ENCODE data around the gene DCUN1D2. TPM values are rescaled to one million over a fixed set of nuclear protein-coding genes. Genes with fewer than 3 reads are reported as not detected.
A peak's percentile ranks its signal among the peaks of the same experiment; 100 is the strongest.

The DCUN1D2 gene
- total and polyA plus RNA-seq, 10 of the 15 experiments (the other 5 are each of a cell fraction or from before 2014, with no cell fraction given) = 2.5 to 23.6 (median 9.3) TPM

- TF ChIP-seq ZNF592 (IDR thresholded peaks at IDR 0.05) (0 out of 2 replicates have a peak, but pooled peaks have one; percentile 24), EGR1 (IDR thresholded peaks at IDR 0.05; ENCODE audit: borderline replicate concordance in 1 of 2, low read depth in 2 of 2, low read length in 2 of 2) (peak in 1 of 2 experiments; percentile 97; a peak in 2 of 3 replicates), ZNF207 (IDR thresholded peaks at IDR 0.05; ENCODE audit: borderline replicate concordance) (peak; percentile 61; the same call in 1 of the 2 replicates), TCF12 (IDR thresholded peaks at IDR 0.05; ENCODE audit: low read depth, low read length) (0 out of 2 replicates have a peak, but pooled peaks have one; percentile 6), CBX5 (IDR thresholded peaks at IDR 0.05; ENCODE audit: low read depth) (no peak), ZZZ3 (IDR thresholded peaks at IDR 0.05; ENCODE audit: control insufficient read depth, insufficient read length, low read depth) (no peak), JUND (IDR thresholded peaks at IDR 0.05; ENCODE audit: low read depth, low read length) (no peak), CREB1 (IDR thresholded peaks at IDR 0.05; ENCODE audit: low read depth) (0 out of 2 replicates have a peak, but pooled peaks have one; percentile 4), CUX1 (IDR thresholded peaks at IDR 0.05; ENCODE audit: insufficient replicate concordance, low read depth, low read length) (no peak), ASH2L (IDR thresholded peaks at IDR 0.05; ENCODE audit: borderline replicate concordance, low read depth) (peak; percentile 12; the same call in 1 of the 2 replicates), NR2F1 (conservative IDR thresholded peaks at IDR 0.05) (peak; percentile 88)
- TF ChIP-seq, protein P1, sequence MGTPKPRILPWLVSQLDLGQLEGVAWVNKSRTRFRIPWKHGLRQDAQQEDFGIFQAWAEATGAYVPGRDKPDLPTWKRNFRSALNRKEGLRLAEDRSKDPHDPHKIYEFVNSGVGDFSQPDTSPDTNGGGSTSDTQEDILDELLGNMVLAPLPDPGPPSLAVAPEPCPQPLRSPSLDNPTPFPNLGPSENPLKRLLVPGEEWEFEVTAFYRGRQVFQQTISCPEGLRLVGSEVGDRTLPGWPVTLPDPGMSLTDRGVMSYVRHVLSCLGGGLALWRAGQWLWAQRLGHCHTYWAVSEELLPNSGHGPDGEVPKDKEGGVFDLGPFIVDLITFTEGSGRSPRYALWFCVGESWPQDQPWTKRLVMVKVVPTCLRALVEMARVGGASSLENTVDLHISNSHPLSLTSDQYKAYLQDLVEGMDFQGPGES (IDR thresholded peaks at IDR 0.05) = no peak
- TF ChIP-seq, protein P2, sequence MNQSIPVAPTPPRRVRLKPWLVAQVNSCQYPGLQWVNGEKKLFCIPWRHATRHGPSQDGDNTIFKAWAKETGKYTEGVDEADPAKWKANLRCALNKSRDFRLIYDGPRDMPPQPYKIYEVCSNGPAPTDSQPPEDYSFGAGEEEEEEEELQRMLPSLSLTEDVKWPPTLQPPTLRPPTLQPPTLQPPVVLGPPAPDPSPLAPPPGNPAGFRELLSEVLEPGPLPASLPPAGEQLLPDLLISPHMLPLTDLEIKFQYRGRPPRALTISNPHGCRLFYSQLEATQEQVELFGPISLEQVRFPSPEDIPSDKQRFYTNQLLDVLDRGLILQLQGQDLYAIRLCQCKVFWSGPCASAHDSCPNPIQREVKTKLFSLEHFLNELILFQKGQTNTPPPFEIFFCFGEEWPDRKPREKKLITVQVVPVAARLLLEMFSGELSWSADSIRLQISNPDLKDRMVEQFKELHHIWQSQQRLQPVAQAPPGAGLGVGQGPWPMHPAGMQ (IDR thresholded peaks at IDR 0.05; ENCODE audit: borderline replicate concordance) = no peak
These were observed at the start of gene DCUN1D2 (continued) for GRCh38 chr13:113490496-113491417.
